BJ (cell line): ENCODE results near the gene RECQL5. TPM values are rescaled to one million over a fixed set of nuclear protein-coding genes. Genes with fewer than 3 reads are reported as not detected.

ENCODE experiments used
- CTCF ChIA-PET: fragments of 350-600 bp; formaldehyde crosslinking; extraction: SDS; loops from one replicate; lab custom pipeline; 2021; ENCODE audit warnings: antibody characterized with exemption, inconsistent platforms; lab: Yijun Ruan, JAX
- POLR2A ChIA-PET: fragments of 300-600 bp; sonication (Branson Sonifier 250); formaldehyde crosslinking; extraction: SDS; loops from one replicate; lab custom pipeline; 2021; ENCODE audit warnings: antibody characterized with exemption; lab: Charles Lee
- DNase-seq: peaks from one replicate; pipeline ENCODE4 v3.0.0-alpha.2; 2011; ENCODE audit warnings: low read depth
- H3K27me3 ChIP-seq: 2 replicates; pipeline ENCODE4 v1.6.0; 2011; ENCODE audit warnings: low read length; ENCODE audit not compliant: control insufficient read depth, insufficient read depth
- H3K36me3 ChIP-seq: 2 replicates; pipeline ENCODE4 v1.5.1; 2011; ENCODE audit warnings: low read length; ENCODE audit not compliant: control insufficient read depth, insufficient read depth
- H3K4me3 ChIP-seq: 2 replicates; pipeline ENCODE4 v1.5.1; 2011; ENCODE audit warnings: low read depth, mild to moderate bottlenecking, control low read depth, low read length
- CTCF ChIP-seq: IDR thresholded peaks from 2 replicates; pipeline ENCODE4 v1.5.1; 2011; ENCODE audit warnings: low read depth, mild to moderate bottlenecking, control low read depth, inconsistent platforms, low read length, moderate library complexity; ENCODE audit not compliant: insufficient read depth
- polyA plus RNA-seq: library from polyadenylated mRNA; depleted of rRNA; stranded (reverse); fragments of >200 nt; gene quantifications from 2 replicates; pipeline ENCODE4 v1.2.3, GENCODE V29; 2011

RECQL5 gene
- polyA plus RNA-seq, 1 experiment: 14.2 TPM

- POLR2A ChIA-PET: interaction anchor here (0.6 to 0.8 kb wide), 2 partner anchors 58 to 96 kb away, joined by 5 to 7 read pairs; no protein-coding TSS in a partner anchor
- TF ChIP-seq CTCF: no peak
- H3K27me3 ChIP-seq: no peaks in the 10 kb centered on the region
Measured at GRCh38 chr17:75683583-75683982, 16.6 kb upstream of the RECQL5 start.

GRCh38 chr17:75681289-75681688 is 14.3 kb upstream of the RECQL5 start:
- Histone ChIP-seq H3K4me3 (no peak overlapping the region), H3K27me3 (no peaks in the 10 kb centered on the region), H3K36me3 (peaks cover 4% of the 10 kb centered on the region)
- ChIA-PET CTCF (interaction anchor here (1.0 to 19.7 kb wide), 5 partner anchors 9 to 68 kb away, joined by 3 to 607 read pairs (median 9); no protein-coding TSS in a partner anchor), POLR2A (interaction anchor here (0.7 to 1.3 kb wide), 2 partner anchors 12 to 99 kb away, joined by 3 to 4 read pairs; a partner anchor contains a TSS)
- no peak for TF ChIP-seq CTCF
- DNase-seq: peak; percentile 71

More at GRCh38 chr17:75683583-75683982, 16.6 kb upstream of the RECQL5 start:
- Histone ChIP-seq H3K36me3 (peaks cover 2% of the 10 kb centered on the region), H3K4me3 (no peak overlapping the region)
- no peak for DNase-seq
- CTCF ChIA-PET: interaction anchor here (0.6 to 19.7 kb wide), 7 partner anchors 8 to 83 kb away, joined by 3 to 607 read pairs (median 6); partner anchors contain the start of gene SMIM5

GRCh38 chr17:75680431-75680830 is 13.5 kb upstream of the RECQL5 start:
- POLR2A ChIA-PET: interaction anchor here (0.6 kb wide), 1 partner anchor 882 kb away, joined by 5 read pairs; no protein-coding TSS in a partner anchor
- no peaks in the 10 kb centered on the region for H3K27me3 ChIP-seq
- no peak for TF ChIP-seq CTCF
- no peak overlapping the region for H3K4me3 ChIP-seq
- CTCF ChIA-PET: interaction anchor here (0.6 to 19.7 kb wide), 16 partner anchors 10 to 83 kb away, joined by 3 to 607 read pairs (median 4); partner anchors contain the start of gene SMIM5
- no peak for DNase-seq
- H3K36me3 ChIP-seq: peaks cover 4% of the 10 kb centered on the region

- H3K27me3 ChIP-seq: no peaks in the 10 kb centered on the region
- TF ChIP-seq CTCF: peak; percentile 34; the same call in 1 of the 2 replicates
- no peak overlapping the region for H3K4me3 ChIP-seq
- H3K36me3 ChIP-seq: peaks cover 4% of the 10 kb centered on the region
- ChIA-PET POLR2A (interaction anchor here (0.7 kb wide), 1 partner anchor 16 kb away, joined by 3 read pairs; no protein-coding TSS in a partner anchor), CTCF (interaction anchor here (0.6 to 19.7 kb wide), 16 partner anchors 9 to 84 kb away, joined by 3 to 607 read pairs (median 4); partner anchors contain the start of gene SMIM5)
- DNase-seq: peak; percentile 51
Measured at GRCh38 chr17:75679706-75680211, 12.8 kb upstream of the RECQL5 start.

- DNase-seq: no peak
- Histone ChIP-seq H3K4me3 (no peak overlapping the region), H3K36me3 (peaks cover 15% of the 10 kb centered on the region), H3K27me3 (no peaks in the 10 kb centered on the region)
- ChIA-PET POLR2A (no interaction called here), CTCF (interaction anchor here (1.1 to 19.7 kb wide), 4 partner anchors 18 to 73 kb away, joined by 3 to 607 read pairs (median 4); partner anchors contain the start of gene SMIM5)
- no peak for TF ChIP-seq CTCF
Measured at GRCh38 chr17:75676461-75676860, 9.5 kb upstream of the RECQL5 start.
